Measurements from ENCODE around the gene OR7G3. TPM values are rescaled to one million over a fixed set of nuclear protein-coding genes. Genes with fewer than 3 reads are reported as not detected.

OR7G3 gene
- total and polyA plus RNA-seq, 4 donors = not detected

DNA sequence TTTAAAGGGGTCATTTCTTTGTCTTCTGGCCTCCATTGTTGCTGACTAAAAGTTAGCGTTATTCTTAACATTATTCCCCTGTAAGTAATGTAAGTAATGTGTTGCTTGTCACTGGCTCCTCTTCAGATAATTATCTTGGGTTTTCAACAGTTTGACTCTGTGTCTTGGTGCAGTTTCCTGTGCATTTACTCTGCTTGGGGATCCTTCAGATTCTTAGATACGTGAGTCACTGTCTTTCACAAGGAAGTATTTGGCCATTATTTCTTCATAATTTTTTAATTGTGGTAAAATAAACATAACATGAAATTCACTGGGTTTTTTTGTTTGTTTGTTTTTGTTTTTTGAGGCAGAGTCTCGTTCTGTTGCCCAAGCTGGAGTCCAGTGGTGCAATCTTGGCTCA, 38.5 kb upstream of the OR7G3 start:
- Histone ChIP-seq H3K9me3 (ENCODE audit: control insufficient read depth in 4 of 4, low read length in 3 of 4) (peaks cover 16 to 19% (median 18%) of the 10 kb centered on the region in 4 donors), H3K27ac (ENCODE audit: low read depth in 1 of 2, low read length in 2 of 2) (no peak overlapping the region), H3K36me3 (ENCODE audit: control insufficient read depth in 4 of 4, insufficient read depth in 3 of 4, low read depth in 1 of 4, low read length in 3 of 4) (peaks cover 15 to 43% (median 36%) of the 10 kb centered on the region in 4 donors), H3K27me3 (ENCODE audit: control insufficient read depth in 4 of 4, insufficient read depth in 4 of 4, low read length in 3 of 4) (no peaks in the 10 kb centered on the region), H3K9ac (ENCODE audit: low read depth in 1 of 2, low read length in 2 of 2) (no peak overlapping the region), H3K4me3 (ENCODE audit: low read depth in 1 of 3, low read length in 3 of 3) (no peak overlapping the region), H3K4me1 (ENCODE audit: control insufficient read depth in 4 of 4, insufficient read depth in 4 of 4, low read length in 3 of 4) (no peaks in the 10 kb centered on the region)
- WGBS = 96% methylated on average over 3 of the region's 3 CpGs
- no peak for DNase-seq (ENCODE audit: low spot score)
- TF ChIP-seq RAD21 (IDR thresholded peaks at IDR 0.05) (no peak), NR2F2 (IDR thresholded peaks at IDR 0.05) (no peak), FOXA2 (IDR thresholded peaks at IDR 0.05) (no peak), ZBTB33 (IDR thresholded peaks at IDR 0.05) (no peak), TAF1 (conservative IDR thresholded peaks at IDR 0.05) (no peak), RXRA (IDR thresholded peaks at IDR 0.05) (no peak), CTCF (IDR thresholded peaks at IDR 0.05; ENCODE audit: low read depth, low read length, missing input control) (no peak), JUND (IDR thresholded peaks at IDR 0.05) (no peak), FOXA1 (IDR thresholded peaks at IDR 0.05) (no peak)

DNA sequence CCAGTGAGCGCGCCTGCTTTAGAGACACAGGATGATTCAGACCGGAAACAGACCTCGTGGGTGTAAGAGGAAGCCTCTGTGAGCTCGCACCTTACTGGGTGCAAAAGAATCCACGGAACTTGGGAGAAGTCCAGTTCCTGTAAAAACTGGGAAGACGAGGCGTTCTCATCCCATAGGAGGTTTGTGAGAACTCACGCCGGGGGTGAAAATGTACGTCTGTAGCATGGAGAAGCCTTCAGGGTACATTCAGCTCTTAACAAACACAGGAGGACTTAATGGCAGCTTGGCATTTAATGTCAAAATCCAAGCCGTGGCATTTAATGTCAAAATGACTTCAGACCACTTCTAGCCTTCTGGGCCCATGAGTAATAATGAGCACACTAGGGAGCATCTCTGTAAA, 34.7 kb upstream of the OR7G3 start:
- WGBS = 98% methylated on average over 12 of the region's 12 CpGs
- Histone ChIP-seq H3K27me3 (ENCODE audit: control insufficient read depth in 4 of 4, insufficient read depth in 4 of 4, low read length in 3 of 4) (no peaks in the 10 kb centered on the region), H3K4me3 (ENCODE audit: low read depth in 1 of 3, low read length in 3 of 3) (peak overlapping the region in 2 of 3 donors; percentile 38 to 73), H3K9ac (ENCODE audit: low read depth in 1 of 2, low read length in 2 of 2) (no peak overlapping the region), H3K36me3 (ENCODE audit: control insufficient read depth in 4 of 4, insufficient read depth in 3 of 4, low read depth in 1 of 4, low read length in 3 of 4) (peaks cover 37 to 78% (median 73%) of the 10 kb centered on the region in 4 donors), H3K9me3 (ENCODE audit: control insufficient read depth in 4 of 4, low read length in 3 of 4) (peaks cover 24 to 45% (median 37%) of the 10 kb centered on the region in 4 donors), H3K27ac (ENCODE audit: low read depth in 1 of 2, low read length in 2 of 2) (no peak overlapping the region), H3K4me1 (ENCODE audit: control insufficient read depth in 4 of 4, insufficient read depth in 4 of 4, low read length in 3 of 4) (no peaks in the 10 kb centered on the region)
- no peak for DNase-seq (ENCODE audit: low spot score)
- TF ChIP-seq TAF1 (conservative IDR thresholded peaks at IDR 0.05) (no peak), MAX (IDR thresholded peaks at IDR 0.05) (no peak), EGR1 (IDR thresholded peaks at IDR 0.05; ENCODE audit: low read depth in 2 of 2) (no peak), HNF4A (conservative IDR thresholded peaks at IDR 0.05) (no peak), YY1 (IDR thresholded peaks at IDR 0.05) (no peak), ZBTB33 (IDR thresholded peaks at IDR 0.05) (no peak), RAD21 (IDR thresholded peaks at IDR 0.05) (no peak), HNF4G (IDR thresholded peaks at IDR 0.05) (no peak), RXRA (IDR thresholded peaks at IDR 0.05) (no peak), SP1 (IDR thresholded peaks at IDR 0.05) (no peak), JUND (IDR thresholded peaks at IDR 0.05) (no peak), FOXA2 (IDR thresholded peaks at IDR 0.05) (no peak), REST (IDR thresholded peaks at IDR 0.05) (no peak), FOXA1 (IDR thresholded peaks at IDR 0.05) (no peak), GABPA (IDR thresholded peaks at IDR 0.05 in 1 of 2, conservative IDR thresholded peaks at IDR 0.05 in 1 of 2) (no peak), CTCF (IDR thresholded peaks at IDR 0.05; ENCODE audit: low read depth, low read length, missing input control) (no peak), NR2F2 (IDR thresholded peaks at IDR 0.05) (no peak)
- TF ChIP-seq, protein P1, sequence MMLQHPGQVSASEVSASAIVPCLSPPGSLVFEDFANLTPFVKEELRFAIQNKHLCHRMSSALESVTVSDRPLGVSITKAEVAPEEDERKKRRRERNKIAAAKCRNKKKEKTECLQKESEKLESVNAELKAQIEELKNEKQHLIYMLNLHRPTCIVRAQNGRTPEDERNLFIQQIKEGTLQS (IDR thresholded peaks at IDR 0.05) = no peak

All from liver (tissue), 9 donors.